SHP77 (cell line): ENCODE measurements around the gene KIFBP.
"Not testable (repeated sequence)": the region's sequence is repeated elsewhere in the genome, so short reads cannot be mapped to it uniquely, and the experiment has no call there.

ENCODE experiments used
- DNase-seq, 2 experiments: peaks; one replicate each; lab custom pipeline; 2025; lab: John Stamatoyannopoulos, UW

Gene KIFBP, protein sequence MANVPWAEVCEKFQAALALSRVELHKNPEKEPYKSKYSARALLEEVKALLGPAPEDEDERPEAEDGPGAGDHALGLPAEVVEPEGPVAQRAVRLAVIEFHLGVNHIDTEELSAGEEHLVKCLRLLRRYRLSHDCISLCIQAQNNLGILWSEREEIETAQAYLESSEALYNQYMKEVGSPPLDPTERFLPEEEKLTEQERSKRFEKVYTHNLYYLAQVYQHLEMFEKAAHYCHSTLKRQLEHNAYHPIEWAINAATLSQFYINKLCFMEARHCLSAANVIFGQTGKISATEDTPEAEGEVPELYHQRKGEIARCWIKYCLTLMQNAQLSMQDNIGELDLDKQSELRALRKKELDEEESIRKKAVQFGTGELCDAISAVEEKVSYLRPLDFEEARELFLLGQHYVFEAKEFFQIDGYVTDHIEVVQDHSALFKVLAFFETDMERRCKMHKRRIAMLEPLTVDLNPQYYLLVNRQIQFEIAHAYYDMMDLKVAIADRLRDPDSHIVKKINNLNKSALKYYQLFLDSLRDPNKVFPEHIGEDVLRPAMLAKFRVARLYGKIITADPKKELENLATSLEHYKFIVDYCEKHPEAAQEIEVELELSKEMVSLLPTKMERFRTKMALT

DNA sequence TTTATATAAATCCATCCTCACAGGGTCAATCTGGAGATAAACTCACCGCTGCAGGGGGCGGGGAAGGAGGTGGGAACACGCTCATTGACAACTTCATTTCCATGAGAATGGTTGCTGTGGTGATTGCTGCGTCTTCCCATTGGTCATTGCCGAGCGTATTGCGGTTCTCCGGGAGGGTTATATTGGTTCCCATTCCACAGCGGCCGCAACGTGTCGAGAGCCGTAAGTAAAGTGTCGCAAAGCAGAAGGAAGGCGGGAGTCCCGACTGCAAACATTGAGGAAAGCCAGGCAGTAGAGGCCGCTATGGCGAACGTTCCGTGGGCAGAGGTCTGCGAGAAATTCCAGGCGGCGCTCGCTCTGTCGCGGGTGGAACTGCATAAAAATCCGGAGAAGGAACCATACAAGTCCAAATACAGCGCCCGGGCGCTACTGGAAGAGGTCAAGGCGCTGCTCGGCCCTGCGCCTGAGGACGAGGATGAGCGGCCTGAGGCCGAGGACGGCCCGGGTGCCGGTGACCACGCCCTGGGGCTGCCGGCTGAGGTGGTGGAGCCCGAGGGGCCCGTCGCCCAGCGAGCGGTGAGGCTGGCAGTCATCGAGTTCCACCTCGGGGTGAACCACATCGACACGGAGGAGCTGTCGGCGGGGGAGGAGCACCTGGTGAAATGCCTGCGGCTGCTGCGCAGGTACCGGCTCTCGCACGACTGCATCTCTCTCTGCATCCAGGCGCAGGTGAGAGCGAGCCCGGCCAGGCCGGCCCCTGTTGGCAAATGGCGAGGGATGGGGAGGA is at the start of gene KIFBP:
Gene KIFBP, plus strand, starts transcription at position 274 of the 787 bp plus-strand sequence. Its CDS starts 30 bp downstream, at position 304.
- DNase-seq, result peak; percentile 87 to 88

DNA sequence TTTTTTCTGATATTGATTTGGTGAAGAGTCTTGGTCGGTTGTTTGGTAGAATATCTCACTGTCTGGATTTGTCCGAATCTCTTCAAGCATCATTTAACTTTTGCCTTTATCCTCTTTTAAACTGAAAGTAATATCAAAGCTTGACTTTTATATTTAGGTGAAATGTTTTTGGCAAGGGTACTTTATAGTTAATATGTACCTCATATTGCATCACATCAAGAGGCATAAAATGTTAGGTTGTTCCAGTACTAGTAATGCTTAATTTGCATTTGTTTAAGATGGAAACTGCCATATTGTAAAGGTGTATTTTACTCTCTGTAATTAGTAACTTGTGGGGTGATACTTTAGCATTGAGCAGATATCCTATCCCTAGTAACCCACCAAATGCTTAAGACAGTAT is 49.7 kb upstream of the KIFBP start:
- DNase-seq, result no peak

DNA sequence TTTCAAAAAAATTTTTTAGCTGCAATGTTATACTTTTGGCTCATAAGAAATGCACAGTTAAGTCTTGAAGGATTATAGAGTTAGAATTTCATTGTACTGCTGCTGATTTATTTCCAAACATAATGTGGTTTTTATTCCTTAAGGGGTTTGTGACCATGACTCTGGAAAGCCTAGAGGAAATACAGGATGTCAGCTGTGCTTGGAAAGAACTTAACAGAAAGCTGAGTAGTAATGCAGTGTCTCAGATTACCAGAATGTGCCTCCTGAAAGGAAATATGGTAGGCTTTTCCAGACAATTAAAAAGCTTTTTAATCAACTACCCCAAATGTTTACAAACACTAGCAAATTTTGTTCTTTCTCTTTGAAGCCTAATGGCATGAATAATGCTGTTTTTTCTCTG is 47.7 kb upstream of the KIFBP start:
- not testable (repeated sequence) for DNase-seq

DNA sequence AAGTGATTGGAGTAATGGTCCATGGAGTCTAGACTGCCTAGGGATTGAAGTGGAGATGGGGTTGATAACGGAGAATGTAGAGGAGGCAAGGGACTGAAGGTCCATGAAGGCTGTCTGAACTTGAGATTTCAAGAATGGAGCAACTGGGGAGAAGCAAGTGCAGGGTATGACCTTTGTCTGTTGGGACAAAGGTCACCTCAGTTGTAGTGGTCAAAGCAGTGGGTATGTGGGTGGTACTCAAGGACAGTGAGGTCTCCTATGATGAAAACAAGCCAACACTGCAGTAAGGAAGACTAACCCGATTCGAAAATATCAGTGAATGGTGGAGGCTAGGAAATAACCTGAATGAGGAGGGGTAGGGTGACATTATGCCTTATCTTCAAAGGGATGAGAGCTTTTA is 38.0 kb upstream of the KIFBP start:
- no peak for DNase-seq

DNA sequence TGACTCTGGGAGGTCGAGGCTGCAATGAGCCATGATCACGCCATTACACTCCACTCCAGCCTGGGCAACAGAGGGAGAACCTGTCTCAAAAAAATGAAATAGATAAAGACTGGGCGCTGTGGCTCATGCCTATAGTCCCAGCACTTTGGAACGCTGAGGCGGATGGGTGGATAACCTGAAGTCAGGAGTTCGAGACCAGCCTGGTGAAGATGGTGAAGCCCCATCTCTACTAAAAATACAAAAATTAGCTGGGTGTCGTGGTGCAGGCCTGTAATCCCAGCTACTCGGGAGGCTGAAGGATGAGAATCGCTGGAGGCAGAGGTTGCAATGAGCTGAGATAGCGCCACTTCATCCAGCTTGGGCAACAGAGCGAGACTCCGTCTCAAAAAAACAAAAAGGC is 33.7 kb upstream of the KIFBP start:
- DNase-seq, result no peak

DNA sequence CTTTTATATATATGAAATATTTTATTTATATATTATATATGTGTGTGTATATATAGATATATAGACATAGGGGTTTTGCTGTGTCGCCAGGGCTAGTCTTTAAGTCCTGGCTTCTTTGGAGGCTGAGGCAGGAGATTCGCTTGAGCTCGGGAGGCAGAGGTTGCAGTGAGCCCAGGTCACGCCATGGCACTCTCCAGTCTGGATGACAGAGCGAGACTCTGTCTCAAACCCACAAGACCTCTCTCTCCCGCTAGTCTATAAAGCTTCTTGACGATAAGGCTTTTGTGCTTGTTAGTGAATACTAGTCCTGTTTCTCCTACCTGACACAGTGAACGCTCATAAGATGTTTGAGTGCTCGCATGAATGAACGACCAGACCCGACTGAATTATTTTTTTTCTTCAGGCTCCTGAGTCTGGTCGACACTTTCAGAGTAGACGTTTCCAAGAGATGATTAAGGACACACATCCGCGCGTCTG is 33.2 kb upstream of the KIFBP start:
- peak in 1 of 2 experiments; percentile 15 for DNase-seq

DNA sequence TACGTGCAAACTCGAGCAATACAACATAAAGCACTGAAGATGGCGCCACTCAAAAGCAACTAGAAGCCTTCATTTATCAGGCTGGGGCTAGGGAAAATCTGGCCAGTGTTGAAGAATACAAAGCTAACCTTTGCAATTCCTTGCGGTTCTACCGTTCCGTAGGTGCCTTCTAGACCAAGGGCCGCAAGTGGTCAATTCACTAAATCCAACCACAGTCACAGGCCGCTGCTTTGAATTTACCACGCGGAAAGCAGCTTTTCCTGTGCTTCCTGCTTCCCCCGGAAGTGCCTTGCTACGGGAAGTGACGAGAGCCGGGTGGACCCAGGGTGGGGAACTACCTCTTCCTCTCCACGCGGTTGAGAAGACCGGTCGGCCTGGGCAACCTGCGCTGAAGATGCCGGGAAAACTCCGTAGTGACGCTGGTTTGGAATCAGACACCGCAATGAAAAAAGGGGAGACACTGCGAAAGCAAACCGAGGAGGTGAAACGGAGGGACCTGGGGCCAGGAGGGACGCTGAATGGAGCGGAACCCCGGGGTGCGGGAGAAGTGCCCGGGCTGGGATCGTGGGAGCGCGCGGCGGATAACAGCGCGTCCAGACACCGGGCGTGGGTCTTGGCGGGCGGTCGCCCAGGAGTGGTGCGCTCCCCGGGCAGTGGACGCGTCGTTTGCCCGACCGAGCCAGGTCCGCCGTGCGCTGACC is 32.6 kb upstream of the KIFBP start, which contains the start of gene DDX21:
Gene DDX21, plus strand, starts transcription at position 339 of the 701 bp plus-strand sequence. Its CDS starts 56 bp downstream, at position 395.
- peak; percentile 64 to 77 for DNase-seq

DNA sequence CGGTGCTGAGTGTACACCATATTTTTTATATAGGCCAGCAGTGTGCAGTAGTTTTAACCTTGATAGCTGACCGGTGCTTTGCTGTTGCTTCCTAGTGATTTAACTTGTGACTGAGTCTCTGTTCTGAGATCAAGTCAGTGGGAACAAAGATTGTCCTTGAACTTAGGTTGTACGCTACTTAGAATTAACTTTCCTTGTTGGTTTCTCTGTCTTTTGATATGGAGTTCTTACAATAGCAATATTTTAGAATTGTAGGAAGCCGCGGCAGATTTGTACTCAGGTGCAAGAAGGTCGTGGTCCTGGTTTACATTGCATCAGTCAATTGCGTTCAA is 31.4 kb upstream of the KIFBP start:
- DNase-seq, result no peak

DNA sequence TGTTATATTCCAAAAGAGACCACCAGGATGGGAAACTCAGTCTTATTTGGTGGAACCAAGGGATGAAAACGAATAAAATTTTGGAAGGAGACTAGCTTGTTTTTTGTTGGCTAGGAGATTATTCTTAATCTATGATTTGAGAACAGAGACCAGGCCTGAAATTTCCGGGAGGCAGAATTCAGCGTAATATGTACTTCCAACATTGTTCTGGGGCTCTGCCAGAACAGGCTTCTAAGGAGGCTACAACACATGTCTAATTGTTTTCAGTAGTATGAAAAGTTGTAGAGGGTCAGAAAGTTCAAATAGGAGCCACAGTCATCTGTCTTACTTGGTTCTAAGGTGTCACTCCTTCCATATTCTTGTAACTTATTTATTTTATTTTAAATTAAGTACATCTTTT is 30.9 kb upstream of the KIFBP start:
- no peak for DNase-seq

DNA sequence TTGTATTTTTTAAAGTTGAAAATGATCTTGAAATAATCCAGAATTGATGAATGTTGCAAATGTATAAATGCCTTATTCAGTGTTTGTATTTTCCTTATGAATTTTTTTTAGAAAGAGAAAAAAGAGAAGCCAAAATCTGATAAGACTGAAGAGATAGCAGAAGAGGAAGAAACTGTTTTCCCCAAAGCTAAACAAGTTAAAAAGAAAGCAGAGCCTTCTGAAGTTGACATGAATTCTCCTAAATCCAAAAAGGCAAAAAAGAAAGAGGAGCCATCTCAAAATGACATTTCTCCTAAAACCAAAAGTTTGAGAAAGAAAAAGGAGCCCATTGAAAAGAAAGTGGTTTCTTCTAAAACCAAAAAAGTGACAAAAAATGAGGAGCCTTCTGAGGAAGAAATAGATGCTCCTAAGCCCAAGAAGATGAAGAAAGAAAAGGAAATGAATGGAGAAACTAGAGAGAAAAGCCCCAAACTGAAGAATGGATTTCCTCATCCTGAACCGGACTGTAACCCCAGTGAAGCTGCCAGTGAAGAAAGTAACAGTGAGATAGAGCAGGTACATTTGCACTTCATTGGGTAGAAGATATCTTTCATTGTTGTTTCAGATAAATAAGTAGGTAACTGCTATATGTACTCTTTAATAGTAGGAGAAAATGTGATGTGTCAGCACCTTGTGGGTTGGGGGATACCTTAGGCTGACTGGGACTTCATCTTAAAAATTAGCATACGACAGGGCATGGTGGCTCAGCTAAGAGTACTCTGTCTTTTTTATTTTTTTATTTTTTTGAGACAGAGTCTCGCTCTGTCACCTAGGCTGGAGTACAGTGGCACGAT is 28.7 kb upstream of the KIFBP start:
- no peak for DNase-seq

DNA sequence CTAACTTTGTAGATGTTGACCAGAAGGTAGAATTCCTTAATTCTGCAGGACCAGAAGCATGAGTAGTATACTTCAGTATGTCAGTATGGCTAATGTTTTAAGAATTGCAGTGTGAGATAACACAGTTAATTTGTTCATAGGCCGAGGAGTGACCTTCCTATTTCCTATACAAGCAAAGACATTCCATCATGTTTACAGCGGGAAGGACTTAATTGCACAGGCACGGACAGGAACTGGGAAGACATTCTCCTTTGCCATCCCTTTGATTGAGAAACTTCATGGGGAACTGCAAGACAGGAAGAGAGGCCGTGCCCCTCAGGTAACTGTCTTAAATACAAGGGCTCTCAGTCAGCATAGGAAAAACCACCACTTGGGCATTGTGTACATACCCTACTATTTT is 25.5 kb upstream of the KIFBP start:
- no peak for DNase-seq

DNA sequence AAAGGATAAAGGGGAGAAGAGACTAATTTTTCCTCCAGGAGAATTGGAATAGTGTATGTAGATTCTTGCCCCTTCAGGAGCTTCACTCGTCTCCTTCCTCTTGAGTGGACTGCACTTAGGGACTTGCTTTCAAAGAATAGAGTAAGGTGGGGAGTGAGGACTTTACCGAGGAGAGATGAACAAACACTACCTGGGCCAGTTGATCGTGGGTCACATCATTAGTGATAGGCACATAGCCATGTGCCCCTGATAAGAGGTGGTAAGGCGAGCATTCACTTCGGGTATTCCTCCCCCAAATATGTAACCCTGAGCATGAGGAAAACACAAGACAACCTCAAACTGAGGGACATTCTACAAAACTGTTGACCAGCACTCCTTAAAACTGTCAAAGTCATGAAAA is 14.6 kb upstream of the KIFBP start:
- DNase-seq, result no peak

DNA sequence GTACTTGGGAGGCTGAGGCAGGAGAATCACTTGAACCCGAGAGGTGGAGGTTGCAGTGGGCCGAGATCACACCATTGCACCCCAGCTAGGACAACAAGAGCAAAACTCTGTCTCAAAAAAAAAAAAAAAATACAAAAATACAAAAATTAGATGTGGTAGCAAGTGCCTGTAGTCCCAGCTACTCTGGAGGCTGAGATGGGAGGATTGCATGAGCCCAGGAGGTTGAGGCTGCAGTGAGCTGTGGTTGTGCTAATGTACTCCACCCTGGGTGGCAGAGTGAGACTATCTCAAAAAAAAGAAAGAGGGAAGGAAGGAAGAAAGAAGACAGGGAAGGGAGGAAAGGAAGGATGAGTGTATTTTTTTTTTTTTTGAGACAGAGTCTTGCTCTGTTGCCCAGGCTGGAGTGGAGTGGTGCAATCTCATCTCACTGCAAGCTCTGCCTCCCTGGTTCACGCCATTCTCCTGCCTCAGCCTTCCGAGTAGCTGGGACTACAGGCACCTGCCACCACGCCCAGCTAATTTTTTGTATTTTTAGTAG is 12.6 kb upstream of the KIFBP start:
- DNase-seq, result not testable (repeated sequence)

DNA sequence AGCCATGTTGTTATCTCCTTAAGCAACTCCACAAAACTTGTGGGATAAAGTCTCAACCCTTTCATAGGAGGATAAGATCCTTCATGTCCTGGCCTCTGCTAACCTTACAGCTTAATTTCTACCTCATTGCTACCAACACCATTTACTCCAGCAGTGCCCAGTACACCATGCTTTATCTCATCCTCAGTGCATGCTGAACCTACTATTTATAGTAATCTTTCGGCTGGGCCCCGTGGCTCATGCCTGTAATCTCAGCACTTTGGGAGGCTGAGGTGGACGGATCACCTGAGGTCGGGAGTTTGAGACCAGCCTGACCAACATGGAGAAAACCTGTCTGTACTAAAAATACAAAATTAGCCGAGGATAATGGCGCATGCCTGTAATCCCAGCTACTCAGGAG is 8.9 kb upstream of the KIFBP start:
- not testable (repeated sequence) for DNase-seq

DNA sequence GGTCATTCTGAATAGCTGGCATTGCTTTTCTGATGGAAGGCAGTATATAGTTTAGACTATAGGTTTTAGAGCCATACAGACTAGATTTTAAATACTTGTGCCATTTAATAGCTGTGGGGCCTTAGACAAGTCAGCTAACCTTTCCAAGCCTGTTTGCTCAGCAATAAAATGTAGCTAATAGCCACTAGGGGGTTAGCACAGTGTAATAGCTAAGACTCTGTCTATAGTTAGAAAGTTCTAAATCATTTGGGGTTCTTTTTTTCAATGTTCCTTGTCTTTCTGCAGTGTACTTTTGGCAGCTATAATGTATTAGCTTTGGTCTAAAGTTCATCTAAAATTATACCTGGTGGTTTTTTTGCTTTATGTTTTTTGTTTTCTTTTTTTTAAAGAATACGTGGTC is 7.5 kb upstream of the KIFBP start:
- no peak for DNase-seq

DNA sequence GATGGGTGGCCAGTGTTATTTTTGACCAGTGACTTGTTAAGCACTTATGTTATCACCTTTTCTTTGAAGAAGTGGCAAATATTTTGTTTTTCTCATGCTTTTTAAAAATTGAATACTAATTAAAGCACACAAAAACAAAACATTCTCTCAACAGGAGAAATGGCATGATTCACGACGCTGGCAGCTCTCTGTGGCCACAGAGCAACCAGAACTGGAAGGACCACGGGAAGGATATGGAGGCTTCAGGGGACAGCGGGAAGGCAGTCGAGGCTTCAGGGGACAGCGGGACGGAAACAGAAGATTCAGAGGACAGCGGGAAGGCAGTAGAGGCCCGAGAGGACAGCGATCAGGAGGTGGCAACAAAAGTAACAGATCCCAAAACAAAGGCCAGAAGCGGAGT is 6.2 kb upstream of the KIFBP start:
- DNase-seq, result no peak

DNA sequence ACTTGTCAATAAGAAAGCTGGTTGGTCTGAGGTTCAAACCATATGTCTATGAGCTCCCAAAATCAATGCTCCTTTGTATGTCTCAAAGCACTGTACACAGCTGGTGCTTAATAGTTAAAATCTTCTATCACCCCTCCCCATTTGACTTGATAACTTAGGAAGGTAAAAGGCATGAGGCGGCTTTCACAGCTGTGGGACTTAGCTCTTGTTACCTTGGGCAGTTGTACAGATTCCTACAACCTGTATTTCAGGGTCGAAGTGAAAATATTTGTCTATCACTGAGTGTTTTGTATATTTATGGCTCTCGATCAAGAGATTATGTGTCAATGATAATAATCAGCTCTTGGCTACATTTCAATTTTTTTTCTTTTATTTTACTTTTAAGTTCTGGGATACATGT is 992 bp upstream of the KIFBP start:
- no peak for DNase-seq

DNA sequence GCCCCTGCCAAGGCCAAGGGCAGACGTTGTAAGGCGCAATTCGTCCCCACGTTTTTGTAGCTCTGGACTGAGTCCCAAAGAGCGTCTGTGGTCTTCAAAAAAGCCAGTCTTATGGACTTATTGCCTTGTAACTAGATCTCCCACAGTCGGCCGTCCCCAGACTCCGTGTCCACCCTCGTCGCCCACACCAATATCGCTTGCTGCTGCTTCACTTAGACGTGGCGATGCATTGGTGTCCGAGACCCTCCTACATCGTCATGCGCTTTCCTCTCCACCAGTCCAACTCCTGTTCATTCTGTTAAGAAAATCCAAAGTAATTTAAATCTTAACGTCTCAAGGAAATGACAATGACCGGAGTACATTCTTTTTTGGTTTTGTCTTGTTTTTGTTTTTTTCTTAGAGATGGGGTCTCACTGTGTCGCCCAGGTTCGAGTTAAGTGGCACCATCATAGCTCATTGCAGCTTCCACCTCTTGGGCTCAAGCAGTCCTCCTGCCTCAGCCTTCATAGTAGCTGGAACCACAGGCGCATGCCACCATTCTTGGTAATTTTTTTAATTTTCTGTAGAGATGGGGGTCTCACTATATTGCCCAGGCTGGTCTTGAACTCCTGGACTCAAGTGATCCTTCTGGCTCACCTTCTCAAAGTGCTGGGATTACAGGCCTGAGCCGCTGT is 851 bp downstream of the KIFBP start:
- DNase-seq, result no peak

DNA sequence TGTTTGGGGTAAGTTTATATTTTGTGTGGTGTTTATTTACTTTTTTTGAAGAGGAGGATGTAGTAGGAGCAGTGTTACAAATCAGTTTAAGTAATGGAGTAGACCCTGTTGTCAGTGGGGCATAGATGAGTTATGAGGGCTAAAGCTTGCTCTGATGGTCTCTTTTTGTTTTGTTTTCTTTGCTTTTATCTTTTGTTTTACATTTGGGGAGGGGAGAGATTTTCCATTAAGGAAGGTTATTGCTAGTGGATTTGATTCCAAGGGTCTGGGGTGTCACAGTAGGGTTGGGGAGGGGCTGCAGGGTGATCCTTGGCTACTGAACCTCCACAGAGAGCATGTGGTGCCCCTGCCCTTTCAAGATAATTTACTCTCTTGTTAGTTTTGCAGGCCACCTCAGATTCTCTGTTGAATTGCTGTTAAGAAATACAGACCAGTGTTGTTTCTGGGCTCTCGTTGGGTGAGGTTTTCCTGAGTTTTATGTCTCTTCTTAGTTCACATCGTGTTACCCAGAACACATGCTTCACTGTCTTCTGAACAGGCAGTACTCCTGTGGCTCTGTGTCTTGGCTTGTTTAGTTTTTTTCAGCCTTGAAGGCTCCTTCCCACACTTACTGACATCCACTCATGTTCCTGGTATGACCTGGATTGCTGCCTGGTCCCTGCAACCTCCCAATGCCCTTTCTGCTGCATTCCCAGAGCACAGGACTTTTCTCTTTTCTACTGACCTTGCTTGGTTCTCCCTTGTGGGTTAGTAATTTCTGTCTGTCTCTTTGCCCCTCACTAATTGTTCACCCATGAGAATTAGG is 4.2 kb downstream of the KIFBP start:
- DNase-seq, result no peak
